Fibroblast of peridontal ligament (primary cell): ENCODE data around the gene AOX1.
"Not testable (repeated sequence)": the region's sequence is repeated elsewhere in the genome, so short reads cannot be mapped to it uniquely, and the experiment has no call there.

Experiments
- DNase-seq: peaks from one replicate; pipeline ENCODE4 v3.0.0-alpha.2; 2010; ENCODE audit errors: extremely low read depth

Gene AOX1

GRCh38 chr2:200585730-200586643, at the start of gene AOX1:
Gene AOX1 (plus strand): TSS chr2:200586014. CDS start chr2:200586109, 95 bp downstream.
- peak; percentile 59 for DNase-seq

DNA sequence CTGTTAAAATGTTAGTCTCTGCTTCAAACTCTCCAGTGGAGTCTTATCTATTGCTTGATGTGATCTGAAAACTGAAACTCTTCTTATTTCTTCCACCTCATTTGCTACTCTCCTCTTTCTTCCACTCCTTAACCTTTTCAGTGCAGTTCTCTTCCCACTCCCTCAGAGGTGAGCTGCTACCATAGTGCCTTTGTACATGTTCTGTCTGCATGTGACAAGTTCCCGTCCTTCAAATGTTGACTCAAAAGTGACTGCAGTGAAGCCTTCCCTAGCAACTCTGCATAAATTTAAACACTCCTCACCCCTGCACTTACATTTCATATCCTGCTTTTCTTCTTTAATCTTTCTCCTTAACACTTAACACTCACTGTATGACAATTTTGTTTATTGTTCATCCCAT, 47.7 kb upstream of the AOX1 start:
- DNase-seq = no peak

DNA sequence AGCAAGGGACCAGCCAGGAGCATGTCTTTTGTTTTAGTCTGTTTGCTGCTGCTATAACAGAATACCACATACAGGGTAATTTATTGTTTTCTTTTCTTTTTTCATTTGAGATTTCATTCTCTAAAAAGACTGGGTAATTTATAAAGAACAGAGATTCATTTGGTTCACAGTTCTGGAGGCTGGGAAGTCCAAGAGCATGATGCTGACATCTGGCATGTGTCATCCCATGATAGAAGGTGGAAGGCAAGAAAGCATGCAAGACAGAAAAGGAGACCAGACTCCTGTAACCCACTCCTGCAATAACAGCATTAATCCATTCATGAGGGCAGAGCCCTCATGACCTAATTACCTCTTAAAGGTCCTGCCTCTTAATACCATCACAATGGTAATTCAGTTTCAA, 45.0 kb upstream of the AOX1 start:
- no peak for DNase-seq

GRCh38 chr2:200566596-200566995, 19.2 kb upstream of the AOX1 start:
- not testable (repeated sequence) for DNase-seq

DNA sequence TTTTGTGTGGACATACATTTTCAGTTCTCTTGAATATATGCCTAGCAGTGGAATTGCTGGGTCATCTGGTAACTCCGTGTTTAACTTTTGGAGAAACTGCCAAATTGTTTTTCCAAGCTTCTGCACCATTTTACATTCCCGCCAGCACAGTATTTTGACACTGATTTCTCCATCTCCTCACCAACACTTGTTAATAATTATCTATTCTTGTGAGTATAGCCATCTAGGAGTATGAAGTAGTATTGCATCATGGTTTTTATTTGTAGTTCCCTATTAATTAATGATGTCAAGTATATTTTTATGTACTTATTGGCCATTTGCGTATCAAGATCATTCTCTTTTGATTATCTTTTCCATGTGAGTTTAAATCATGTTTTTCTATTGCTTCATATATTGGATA, 17.9 kb upstream of the AOX1 start:
- no peak for DNase-seq

GRCh38 chr2:200575957-200576356, 9.9 kb upstream of the AOX1 start:
- DNase-seq = peak; percentile 58

- no peak for DNase-seq
Measured at GRCh38 chr2:200577027-200577426, 8.8 kb upstream of the AOX1 start.

- DNase-seq = peak; percentile 35
Measured at GRCh38 chr2:200578778-200579177, 7.0 kb upstream of the AOX1 start.

DNA sequence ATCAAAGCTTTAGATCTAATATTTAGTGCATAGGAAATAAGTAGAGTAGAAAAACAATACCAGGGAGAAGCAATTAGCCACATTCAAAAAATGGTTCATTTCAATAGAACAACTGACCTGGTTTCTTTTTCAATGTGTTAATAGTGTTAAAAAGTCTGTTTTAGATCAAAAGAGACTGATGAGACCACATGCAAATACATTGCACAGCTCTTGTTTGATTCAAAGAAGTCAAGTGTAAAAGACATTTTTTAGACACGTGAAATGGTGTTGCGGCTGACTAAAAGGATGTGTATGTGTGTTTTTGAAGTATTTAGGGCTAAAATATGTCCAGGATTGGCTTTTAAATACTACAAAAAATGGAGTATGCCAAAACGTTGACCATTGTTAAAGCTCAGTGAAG, 1.2 kb upstream of the AOX1 start:
- DNase-seq = no peak

DNA sequence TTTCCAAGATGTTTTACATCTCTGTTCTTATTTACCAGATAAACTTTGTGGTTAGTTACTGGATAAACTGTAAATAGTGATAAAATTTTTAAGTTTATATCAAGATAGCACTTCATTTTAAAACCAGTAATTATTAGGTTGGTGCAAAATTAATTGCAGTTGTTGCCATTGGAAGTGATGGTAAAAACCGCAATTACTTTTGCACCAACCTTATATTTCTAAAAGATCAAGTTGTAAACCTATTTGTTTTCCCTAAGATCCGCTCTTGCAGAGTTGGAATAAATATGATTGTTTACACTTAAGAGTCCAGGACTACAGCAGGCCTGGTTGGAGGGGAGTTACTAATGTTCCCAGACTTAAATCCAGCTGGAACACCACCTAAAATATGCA, 479 bp upstream of the AOX1 start:
- DNase-seq = no peak

DNA sequence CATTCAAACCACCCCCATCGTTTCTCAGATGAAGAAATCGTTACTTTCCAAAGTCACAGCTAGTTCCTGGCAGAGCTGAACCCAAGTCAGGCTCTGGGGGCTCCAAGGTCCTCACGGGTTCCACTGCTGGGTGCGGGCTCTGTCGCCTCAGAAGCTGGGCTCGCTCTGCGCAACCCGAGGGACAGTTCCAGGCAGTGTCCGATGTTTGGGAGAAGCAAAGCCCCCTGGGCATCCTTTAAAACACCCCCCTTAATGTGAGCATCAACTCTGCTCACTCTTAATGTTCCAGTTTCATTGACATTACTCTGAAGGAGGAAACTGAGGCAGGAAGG, 796 bp downstream of the AOX1 start:
- DNase-seq = no peak

DNA sequence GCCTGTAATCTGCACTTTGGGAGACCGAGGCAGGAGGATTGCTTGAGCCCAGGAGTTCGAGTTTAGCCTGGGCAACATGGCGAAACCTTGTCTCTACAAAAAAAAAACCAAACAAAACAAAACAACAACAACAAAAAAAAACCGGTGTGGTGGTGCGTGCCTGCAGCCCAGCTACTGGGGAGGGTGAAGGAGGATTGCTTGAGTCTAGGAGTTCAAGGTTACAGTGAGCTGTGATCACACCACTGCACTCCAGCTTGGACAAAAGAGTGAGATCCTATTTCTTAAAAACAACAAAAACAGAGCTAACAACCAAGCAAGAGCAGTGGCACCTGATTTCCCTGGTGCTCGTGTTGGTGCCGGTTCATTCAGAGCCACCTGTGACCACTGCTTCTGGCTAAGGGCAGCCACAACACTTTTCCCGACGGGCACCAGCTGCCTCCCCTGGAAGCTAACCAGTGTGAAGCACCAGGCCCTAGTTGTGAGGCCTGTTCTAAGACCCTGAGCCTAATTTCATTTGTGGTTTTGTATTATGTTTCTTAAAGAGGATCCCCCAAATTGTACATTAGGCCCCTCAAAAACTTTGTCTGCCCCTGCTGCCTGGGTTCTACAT, 1.3 kb downstream of the AOX1 start:
- DNase-seq = no peak

- DNase-seq = no peak
Measured at GRCh38 chr2:200588076-200588678, 2.4 kb downstream of the AOX1 start.

DNA sequence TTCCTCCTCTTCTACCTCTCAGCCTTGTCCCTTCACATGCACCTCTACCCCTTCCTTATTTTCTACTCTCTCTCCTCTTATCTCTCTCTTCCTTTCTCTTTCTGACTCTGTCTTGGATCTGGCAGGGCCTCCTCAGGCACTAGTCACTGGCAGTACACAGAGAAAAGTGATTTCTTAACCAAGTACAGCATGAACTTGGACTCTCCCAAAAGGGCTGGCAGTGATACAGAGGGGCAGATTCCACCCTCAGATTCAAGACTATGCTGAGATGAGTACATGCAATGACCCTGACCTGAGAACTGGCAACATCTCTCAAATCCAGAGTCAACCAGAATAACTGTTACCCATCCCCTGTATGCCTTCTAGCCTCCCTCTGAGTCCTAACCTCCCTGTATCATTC, 4.3 kb downstream of the AOX1 start:
- peak; percentile 35 for DNase-seq

- no peak for DNase-seq
Measured at GRCh38 chr2:200591308-200591707, 5.5 kb downstream of the AOX1 start.

DNA sequence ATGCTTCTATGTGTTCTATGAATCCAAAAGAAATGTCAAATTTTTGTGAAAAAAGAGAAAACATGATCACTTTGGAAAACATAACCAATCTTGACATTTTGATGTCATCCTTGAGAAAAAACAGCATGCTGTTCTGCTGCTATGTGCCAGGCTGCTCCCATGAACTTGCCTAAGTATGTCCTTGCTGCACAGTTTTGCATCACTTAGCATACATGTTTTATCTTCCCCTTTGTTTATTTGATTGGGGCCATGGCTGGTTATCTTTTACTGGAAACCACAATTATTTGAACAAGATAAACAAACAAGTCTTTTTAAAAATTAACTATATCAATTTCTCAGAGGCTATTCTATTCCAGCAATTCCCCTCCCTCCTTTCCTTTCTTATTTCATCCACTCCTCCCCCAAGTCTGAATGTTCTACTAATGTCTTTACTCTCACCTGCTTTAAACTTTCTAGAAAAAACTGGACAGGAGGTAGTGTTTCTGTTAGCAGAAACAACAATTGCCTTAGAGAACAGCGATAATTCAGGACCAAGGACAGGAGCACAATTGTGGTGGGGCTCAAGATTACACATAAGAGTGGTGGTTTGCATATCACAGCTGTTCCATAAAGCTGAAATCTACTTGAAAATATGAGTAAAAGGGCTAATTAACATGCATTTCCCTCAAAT, 6.7 kb downstream of the AOX1 start:
- peak; percentile 44 for DNase-seq

- DNase-seq = no peak
Measured at GRCh38 chr2:200593905-200594304, 8.1 kb downstream of the AOX1 start.

DNA sequence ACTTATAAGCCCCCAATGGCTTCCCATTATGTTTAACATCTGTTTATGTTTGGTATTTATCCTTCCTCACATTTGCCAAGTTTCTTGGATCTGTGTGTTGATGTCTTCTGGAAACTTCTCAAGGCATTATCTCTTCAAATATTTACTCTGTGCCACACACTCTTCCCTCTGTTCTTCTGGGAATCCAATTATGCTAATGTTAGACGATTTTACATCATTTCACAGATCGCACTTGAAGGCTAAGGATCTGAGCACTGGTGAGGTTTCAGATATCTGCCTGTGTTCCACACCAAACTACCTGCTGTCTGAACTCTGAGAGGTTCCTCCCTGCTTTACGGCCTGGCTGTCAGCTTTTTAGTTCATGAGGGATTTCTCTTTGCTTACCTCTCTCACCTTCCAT, 10.1 kb downstream of the AOX1 start:
- no peak for DNase-seq

DNA sequence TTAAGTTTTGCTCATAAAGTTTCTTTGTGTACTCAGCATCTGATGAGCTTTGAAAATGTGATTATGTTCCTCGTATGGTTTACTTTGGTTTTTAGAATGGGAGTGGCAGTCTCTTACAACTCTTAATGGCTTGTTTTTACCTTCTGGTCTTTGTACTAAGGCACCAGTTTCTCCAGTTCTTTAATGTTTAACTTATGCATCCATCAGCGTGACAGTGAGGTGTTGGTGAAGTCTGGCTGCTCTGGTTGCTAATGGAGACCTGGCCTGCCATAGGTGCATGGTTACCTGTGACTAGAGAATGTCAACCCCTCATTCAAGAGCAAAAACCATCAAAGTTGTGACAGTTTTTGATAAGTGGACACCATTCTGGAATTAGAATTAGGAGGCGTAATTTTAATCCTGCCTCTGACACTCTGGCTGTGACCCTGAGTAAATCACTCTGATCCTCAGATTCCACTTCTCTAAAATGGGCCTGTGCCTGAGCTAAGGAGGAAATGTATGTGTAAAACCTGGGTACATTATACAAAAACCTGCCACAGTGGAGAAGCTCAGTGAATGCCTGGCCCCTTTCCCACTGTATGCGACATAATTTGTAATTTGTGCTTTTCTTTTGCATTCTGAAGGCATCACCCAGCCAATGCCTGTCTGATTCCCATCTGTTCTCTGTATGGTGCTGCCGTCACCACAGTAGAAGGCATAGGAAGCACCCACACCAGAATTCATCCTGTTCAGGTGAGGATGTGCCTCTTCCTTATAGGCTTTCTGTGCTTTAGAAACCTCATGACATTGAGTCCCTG, 11.2 kb downstream of the AOX1 start:
- DNase-seq = no peak

- DNase-seq = no peak
Measured at GRCh38 chr2:200599206-200599605, 13.4 kb downstream of the AOX1 start.

DNA sequence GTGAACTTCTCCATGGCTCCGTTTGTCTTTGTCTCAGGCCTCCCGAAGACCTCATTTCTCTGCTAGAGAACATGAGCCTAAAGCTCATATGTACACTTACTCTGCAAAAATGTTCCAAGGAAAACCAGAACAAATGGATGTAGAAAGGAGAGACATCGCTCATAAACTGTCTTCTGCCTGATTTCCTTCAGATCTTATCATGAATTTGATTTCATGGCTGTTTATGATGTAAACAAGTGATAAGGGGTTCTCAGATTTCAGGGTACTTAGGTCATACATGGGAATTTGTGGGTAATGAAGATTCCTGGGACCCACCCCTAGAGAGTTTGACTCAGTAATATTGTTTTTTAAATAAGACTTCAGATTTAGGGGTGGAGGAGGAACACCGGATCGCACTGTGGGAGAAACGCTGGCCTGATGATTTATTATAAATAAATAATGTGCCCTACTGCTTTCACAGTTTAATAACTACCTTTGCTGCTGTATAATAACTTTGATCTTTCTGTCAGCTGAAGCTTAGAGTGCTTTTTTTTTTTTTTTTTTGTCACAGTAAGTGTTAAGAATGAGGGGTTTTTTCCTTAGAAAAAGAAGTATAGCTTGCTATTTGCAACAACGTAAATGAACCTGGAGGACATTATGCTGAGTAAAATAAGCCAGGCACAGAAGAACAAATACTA, 14.9 kb downstream of the AOX1 start:
- no peak for DNase-seq
